ENCODE measurements around the gene LZTS2. TPM values are rescaled to one million over a fixed set of nuclear protein-coding genes. Genes with fewer than 3 reads are reported as not detected.

Gene LZTS2
- total RNA-seq, 2 experiments from 2014 or later, result 14.5 to 15.5 TPM

- H3K27me3 Mint-ChIP-seq, result peaks cover 39% of the 10 kb centered on the region
- peaks cover 31% of the 10 kb centered on the region for H3K4me1 Mint-ChIP-seq (ENCODE audit: low read depth)
- H3K4me3 Mint-ChIP-seq, result no peak overlapping the region
- TF ChIP-seq, protein P1, sequence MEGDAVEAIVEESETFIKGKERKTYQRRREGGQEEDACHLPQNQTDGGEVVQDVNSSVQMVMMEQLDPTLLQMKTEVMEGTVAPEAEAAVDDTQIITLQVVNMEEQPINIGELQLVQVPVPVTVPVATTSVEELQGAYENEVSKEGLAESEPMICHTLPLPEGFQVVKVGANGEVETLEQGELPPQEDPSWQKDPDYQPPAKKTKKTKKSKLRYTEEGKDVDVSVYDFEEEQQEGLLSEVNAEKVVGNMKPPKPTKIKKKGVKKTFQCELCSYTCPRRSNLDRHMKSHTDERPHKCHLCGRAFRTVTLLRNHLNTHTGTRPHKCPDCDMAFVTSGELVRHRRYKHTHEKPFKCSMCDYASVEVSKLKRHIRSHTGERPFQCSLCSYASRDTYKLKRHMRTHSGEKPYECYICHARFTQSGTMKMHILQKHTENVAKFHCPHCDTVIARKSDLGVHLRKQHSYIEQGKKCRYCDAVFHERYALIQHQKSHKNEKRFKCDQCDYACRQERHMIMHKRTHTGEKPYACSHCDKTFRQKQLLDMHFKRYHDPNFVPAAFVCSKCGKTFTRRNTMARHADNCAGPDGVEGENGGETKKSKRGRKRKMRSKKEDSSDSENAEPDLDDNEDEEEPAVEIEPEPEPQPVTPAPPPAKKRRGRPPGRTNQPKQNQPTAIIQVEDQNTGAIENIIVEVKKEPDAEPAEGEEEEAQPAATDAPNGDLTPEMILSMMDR (IDR thresholded peaks at IDR 0.05), result no peak
- intact Hi-C loops (cut with micrococcal nuclease), result no loop called here
- DNase-seq (no peak), ATAC-seq (no peak)
- CTCF ChIA-PET, result interaction anchor here (0.9 to 7.3 kb wide), 10 partner anchors 11 to 274 kb away, joined by 3 to 178 read pairs (median 34); partner anchors contain the start of genes KAZALD1, LZTS2, PDZD7 and SEMA4G
- no peaks in the 10 kb centered on the region for H3K36me3 Mint-ChIP-seq (ENCODE audit: low read depth)
- no peaks in the 10 kb centered on the region for H3K9me3 Mint-ChIP-seq
- no peak overlapping the region for H3K27ac Mint-ChIP-seq
- POLR2A ChIA-PET, result interaction anchor here (0.6 kb wide), 1 partner anchor 24 kb away, joined by 3 read pairs; no protein-coding TSS in a partner anchor
These were observed 17.2 kb downstream of the LZTS2 start for GRCh38 chr10:101016814-101017213.

GRCh38 chr10:101018118-101018599 is 18.6 kb downstream of the LZTS2 start:
- intact Hi-C loops (cut with micrococcal nuclease), result loop anchor here (2.0 kb wide), 1 partner anchor 43 kb away; the partner anchor contains the start of gene KAZALD1
- no peak overlapping the region for H3K4me3 Mint-ChIP-seq
- TF ChIP-seq, protein P1 (IDR thresholded peaks at IDR 0.05), result no peak
- H3K36me3 Mint-ChIP-seq (ENCODE audit: low read depth), result no peaks in the 10 kb centered on the region
- ChIA-PET POLR2A (interaction anchor here (1.2 to 1.4 kb wide), 2 partner anchors 12 to 15 kb away, joined by 3 read pairs; no protein-coding TSS in a partner anchor), CTCF (interaction anchor here (1.1 to 7.3 kb wide), 16 partner anchors 9 to 124 kb away, joined by 3 to 178 read pairs (median 15); partner anchors contain the start of genes KAZALD1, LZTS2, PDZD7 and SEMA4G)
- H3K27ac Mint-ChIP-seq, result no peak overlapping the region
- H3K9me3 Mint-ChIP-seq, result no peaks in the 10 kb centered on the region
- peaks cover 42% of the 10 kb centered on the region for H3K27me3 Mint-ChIP-seq
- H3K4me1 Mint-ChIP-seq (ENCODE audit: low read depth), result peaks cover 24% of the 10 kb centered on the region
- no peak for DNase-seq
- no peak for ATAC-seq

DNA sequence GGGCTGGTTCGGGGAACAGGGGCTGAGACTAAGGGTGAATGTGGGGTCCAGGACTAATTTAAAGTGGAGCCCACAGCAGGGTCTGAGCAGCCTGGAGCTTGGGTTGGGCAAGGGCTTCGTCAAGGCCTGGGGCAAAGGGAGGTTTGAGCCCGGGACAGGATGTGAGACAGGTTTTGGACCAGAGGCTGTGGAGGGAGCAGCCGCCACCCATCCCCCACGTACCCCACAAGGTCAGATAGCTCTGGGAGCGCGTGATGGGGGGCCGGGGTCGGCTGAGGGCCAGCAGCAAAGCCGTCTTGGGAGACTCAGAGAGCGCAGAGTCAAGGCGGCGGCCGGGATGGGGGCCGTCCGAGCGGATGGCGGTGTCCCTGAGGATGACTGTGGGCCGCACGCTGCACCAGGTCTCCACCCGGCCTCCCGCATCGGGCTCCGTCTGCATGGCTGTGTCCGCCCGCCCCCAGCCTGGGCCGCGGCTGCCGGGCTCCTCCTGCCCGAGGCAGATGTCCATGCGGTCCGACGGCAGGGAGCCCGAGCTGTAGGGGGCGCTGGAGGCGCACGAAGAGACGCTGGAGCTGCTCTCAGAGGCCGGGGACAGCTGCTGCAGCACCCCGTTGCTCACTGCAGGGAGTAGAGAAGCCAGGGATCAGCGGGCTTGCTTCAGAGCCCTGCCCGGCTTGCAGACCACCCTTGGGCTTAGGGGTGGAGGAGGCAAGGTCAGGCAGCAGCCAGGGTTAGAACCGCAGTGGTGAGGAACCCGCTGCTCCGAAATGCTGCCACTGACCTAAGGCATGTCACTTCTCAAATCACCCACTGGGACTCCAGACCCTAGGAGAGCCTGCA is 19.2 kb downstream of the LZTS2 start:
- no peaks in the 10 kb centered on the region for H3K36me3 Mint-ChIP-seq (ENCODE audit: low read depth)
- peak; percentile 93 for DNase-seq
- H3K9me3 Mint-ChIP-seq, result no peaks in the 10 kb centered on the region
- ChIA-PET POLR2A (interaction anchor here (1.2 to 1.5 kb wide), 4 partner anchors 12 to 24 kb away, joined by 3 to 4 read pairs (median 3); no protein-coding TSS in a partner anchor), CTCF (interaction anchor here (0.7 to 7.3 kb wide), 23 partner anchors 9 to 123 kb away, joined by 3 to 178 read pairs (median 7); partner anchors contain the start of genes KAZALD1, LZTS2, PDZD7 and SEMA4G)
- peaks cover 20% of the 10 kb centered on the region for H3K4me1 Mint-ChIP-seq (ENCODE audit: low read depth)
- no peak overlapping the region for H3K4me3 Mint-ChIP-seq
- H3K27me3 Mint-ChIP-seq, result peaks cover 42% of the 10 kb centered on the region
- intact Hi-C loops (cut with micrococcal nuclease), result loop anchor here (2.0 kb wide), 1 partner anchor 42 kb away; the partner anchor contains the start of gene KAZALD1
- H3K27ac Mint-ChIP-seq, result no peak overlapping the region
- ATAC-seq, result peak; percentile 87
- TF ChIP-seq, protein P1 (IDR thresholded peaks at IDR 0.05), result peak; percentile 91

DNA sequence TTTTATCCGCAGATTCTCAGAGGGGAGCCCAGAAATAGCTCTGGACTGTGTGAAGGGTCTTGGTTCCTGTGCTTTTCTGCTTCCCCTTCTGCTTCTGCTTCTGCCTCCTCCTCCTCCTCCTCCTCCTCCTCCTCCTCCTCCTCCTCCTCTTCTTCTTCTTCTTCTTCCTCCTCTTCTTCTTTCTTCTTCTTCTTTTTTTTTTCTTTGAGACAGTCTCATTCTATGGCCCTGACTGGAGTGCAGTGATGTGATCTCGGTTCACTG is 19.8 kb downstream of the LZTS2 start:
- DNase-seq, result no peak
- Mint-ChIP-seq H3K4me1 (ENCODE audit: low read depth) (peaks cover 17% of the 10 kb centered on the region), H3K27ac (no peak overlapping the region), H3K4me3 (no peak overlapping the region), H3K27me3 (peaks cover 42% of the 10 kb centered on the region), H3K36me3 (ENCODE audit: low read depth) (no peaks in the 10 kb centered on the region), H3K9me3 (no peaks in the 10 kb centered on the region)
- CTCF ChIA-PET, result interaction anchor here (0.7 to 7.3 kb wide), 22 partner anchors 8 to 123 kb away, joined by 3 to 178 read pairs (median 8); partner anchors contain the start of genes KAZALD1, LZTS2, PDZD7 and SEMA4G
- POLR2A ChIA-PET, result interaction anchor here (1.2 to 1.5 kb wide), 3 partner anchors 11 to 23 kb away, joined by 3 to 4 read pairs (median 3); no protein-coding TSS in a partner anchor
- intact Hi-C loops (cut with micrococcal nuclease), result loop anchor here (2.0 kb wide), 1 partner anchor 41 kb away; the partner anchor contains the start of gene KAZALD1
- no peak for ATAC-seq
- TF ChIP-seq, protein P1 (IDR thresholded peaks at IDR 0.05), result no peak
